HG03565 (cell line): ENCODE results near the gene NRXN2.

Experiments used
- ATAC-seq: cut with Tn5 transposase; IDR thresholded peaks from one replicate; pipeline ENCODE4 v1.9.1; 2021; ENCODE audit warnings: mild to moderate bottlenecking, moderate library complexity; ENCODE audit not compliant: unreplicated experiment

The NRXN2 gene

GRCh38 chr11:64723117-64723906, at the start of gene NRXN2:
NRXN2 (minus strand) TSS chr11:64723197; CDS start chr11:64713699, 9,498 bp downstream.
- ATAC-seq: no peak

DNA sequence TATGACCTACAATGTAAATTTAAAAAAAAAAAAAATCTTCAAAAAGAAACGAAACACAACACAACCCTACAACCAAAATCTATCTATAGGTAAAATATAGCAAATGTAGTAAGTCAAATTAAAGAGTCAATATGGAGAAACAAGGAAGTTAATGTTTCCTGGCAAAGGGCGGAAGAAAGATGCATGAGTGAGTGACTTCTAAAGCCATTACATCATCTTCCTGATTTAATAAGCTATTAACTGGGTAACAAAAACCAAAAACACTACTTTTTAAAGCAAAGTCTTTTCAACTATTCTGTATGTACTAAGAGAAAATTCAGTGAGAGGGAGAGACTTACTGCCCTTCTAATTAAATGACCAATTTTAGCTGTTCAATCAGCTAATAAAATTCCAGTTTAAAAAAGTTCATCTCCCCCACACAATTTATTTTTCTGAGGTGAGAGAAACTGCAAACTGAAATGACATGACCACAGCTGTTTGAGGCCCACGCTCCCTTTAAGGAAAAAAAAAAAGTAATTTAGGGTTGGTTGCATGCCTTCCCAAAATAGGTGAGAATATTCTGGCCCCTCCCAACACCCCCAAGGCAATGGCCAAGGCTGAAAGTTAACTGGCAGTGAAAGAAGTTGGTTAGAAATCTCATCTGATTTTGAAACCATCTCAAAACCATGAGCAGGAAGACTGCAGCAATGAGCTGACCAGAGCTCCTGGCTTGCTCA, 49.5 kb upstream of the NRXN2 start:
- no peak for ATAC-seq

DNA sequence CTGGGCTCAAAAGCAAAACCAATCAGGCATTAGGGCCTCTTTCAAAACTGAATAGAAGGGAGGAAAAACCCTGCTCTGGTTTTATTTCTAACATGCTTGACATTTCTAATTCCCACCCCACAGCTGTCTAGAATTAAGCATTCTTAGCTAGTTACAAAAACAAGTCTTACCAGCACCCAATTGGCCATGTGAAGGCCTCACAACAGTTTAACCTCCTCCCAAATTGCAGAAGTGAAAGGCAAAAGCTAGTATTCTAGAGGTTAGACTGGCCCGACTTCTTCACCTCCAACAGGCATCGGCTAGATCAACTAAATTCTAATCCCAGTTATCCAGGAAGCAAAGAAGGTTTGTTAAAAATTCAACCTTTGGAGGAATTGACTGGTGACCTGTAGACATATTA, 48.9 kb upstream of the NRXN2 start:
- ATAC-seq: no peak

GRCh38 chr11:64770120-64770519, 47.1 kb upstream of the NRXN2 start:
- no peak for ATAC-seq

GRCh38 chr11:64769283-64769682, 46.3 kb upstream of the NRXN2 start:
- ATAC-seq: no peak

DNA sequence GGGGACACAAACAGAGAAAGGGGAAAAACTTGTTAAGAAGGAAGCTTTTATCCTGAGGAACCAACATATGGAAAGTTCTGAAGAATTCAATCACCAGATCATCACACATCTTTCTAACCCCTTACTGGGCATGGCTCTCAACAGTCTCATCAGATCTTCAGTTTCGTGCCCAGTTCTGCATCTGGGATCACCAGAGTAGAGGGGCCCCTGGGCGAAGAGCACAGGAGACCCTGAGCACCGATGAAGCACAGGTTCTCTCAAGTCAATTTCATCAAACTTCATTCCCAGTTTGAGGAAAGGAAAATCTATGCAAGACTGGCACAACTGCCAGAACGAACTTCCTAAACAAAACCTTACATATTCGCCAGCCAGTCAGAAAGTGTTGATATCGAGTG, 45.3 kb upstream of the NRXN2 start:
- no peak for ATAC-seq

DNA sequence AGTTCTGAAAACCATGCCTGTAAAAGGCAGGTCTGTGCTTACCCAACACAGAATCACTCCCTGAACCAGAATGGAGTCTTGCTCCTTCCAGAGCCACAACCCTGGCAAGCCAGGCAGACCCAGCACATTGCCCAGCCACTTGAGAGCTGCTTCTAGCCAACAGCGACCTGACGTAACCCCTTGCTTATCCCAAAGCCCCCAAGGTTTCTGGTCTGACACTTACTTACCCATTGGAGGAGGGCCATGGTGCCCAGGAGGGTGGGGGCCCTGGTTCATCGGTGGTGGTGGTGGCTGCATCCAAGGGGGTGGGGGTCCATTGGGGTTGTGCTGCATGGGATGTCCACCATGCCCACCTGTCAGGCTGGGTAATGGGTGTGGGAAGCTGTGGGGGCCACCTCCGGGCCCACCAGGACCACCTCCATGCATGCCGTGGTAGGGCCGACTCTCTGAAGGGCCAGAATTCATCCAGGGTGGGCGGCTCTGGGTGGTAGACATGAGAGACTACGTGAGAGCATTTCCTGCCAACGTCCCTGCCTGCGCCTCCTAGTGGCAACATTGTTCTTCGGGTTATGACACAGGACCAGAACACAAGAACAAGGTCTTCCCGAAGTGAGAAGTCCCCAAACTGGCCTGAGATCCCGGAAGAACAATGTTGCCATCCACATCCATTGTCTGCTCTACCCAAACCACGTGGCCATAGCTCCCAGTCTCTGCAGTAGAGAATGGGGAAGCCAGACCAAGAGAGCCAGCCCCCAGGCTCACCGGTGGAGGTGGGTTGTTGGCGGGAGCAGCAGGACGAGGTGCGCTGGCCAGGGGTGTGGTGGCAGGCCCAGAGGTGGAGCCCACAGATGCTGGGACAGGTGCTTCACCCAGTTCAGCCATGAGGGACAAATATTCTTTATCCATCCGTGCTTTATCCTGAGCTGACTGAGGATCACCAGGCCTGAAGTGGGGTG, 44.6 kb upstream of the NRXN2 start:
- ATAC-seq: no peak

GRCh38 chr11:64766881-64767280, 43.9 kb upstream of the NRXN2 start:
- no peak for ATAC-seq

DNA sequence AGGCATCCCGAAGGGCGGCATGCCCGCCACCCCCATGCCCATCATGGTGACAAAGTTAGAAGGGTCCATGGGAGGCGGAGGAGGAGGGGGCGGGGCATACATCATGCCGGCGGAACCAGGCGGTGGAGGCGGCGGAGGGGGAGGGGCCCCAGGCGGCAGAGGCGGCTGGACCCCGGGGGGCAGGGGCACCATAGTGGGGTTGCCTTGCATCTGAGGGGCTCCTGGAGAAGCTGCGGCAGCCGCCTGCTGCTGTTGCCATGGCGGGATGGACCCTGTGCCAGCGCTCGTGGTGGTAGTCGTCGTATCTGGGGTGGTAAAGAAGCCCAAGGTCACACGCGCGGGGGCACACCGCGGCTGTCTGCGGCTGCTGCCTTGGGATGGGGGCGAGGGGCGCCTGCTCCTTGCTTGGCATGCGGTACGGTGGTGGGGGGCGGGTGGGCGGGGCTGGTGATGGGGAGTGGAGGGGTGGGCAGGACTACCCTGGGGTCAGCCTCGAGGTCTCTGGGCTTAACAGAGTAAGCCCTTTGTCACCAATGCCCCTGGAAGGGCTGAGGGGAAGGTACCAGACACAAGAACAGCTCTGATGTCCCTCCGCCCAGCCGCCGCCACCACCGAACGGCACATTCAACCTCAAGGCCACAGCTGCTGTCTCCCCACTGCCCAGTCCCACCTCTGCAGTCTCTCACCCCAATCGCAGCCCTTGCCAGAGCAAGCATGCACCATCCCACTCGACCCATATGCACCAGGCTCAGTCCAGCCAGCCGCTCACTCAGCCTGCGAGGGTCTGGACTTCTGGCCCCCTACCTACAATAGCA, 43.1 kb upstream of the NRXN2 start:
- ATAC-seq: no peak

- ATAC-seq: no peak
Observed at GRCh38 chr11:64765291-64765850, 42.4 kb upstream of the NRXN2 start.

DNA sequence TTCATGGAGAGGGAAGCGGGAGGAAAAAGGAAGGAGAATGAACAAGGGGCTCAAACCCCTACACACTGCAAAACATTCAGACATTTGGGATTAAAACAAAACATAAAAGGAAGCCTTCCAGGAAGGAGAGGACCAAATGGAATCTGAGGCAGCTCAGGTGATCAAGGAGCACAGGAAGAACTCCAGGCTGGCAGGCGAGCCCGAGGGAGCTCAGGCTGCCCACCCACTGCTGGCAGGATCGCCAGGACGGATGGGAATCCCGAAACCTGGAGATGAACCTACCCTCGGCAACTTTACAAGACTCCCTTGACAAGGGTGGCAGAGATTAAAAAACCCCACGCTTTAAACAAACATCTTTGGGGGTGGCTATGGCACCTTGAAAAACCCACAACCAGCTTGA, 41.8 kb upstream of the NRXN2 start:
- ATAC-seq: no peak

DNA sequence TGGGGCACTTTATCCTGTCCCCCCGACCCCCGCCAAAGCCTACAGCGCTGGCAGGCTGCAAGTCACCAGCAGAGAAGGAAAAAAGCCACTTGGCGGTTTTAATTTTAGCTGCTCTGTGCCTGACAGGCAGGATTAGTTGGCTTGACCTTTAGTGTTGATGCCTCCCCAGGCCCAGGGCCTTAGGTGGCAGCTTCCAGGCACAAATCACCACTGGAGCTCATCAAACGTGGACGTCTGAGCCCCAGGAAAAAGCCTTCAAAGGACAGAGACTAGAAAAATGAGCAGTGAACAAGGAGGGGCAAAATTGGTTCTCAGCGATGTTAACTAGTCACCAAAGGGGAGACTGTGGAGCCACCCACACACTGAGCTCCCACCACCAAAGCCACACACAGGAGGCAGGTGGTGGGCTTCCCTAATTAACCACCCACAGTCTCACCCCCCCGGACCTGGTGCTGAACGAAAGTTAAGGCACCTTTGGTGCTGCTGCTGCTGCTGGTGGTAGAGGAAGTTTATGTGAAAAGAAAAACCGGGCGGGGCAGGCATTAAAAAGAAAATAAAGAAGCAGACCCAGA, 41.1 kb upstream of the NRXN2 start:
- ATAC-seq: no peak

GRCh38 chr11:64763526-64764039, 40.6 kb upstream of the NRXN2 start:
- ATAC-seq: no peak

DNA sequence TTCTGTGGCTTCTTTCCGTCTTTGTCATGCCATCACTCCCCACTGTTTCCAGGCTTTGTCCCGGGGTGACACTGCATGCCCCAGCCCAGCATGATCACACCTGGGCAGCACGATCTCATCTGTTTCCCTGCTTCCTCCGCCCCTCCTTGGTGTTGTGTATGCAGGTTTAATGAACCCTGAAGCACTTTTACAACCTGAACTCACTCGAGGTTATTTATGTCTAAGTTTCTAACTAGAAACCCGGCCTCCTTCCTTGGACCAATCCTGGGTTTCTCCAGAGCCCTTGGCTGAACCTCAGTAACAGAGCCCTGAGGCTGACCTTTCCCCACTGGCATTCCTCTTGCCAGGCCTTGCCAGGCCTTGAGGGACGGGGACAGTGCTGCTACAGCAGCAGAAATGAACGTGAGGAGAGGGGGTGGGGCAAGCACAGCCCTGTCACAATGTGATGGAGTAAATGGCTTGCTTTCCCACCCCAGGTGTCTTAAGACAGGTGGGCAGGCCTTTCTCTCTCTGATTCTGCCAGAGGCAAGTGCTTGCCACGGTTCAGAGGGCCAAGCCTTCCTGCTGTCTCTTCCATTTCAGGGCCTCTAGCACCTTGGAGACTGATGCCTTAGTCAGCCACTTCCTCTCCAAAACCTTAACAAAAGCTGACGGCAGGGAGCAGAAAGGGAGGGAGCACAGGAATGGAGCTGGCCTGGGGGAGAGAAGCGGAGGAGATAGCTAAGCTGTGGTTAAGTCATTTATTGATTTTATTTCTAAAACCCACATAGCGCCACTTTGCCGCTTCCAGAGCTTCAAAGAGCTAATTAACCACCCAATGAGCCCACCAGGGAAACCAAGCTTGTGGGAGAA, 39.9 kb upstream of the NRXN2 start:
- ATAC-seq: no peak

- no peak for ATAC-seq
Observed at GRCh38 chr11:64762277-64762673, 39.3 kb upstream of the NRXN2 start.

DNA sequence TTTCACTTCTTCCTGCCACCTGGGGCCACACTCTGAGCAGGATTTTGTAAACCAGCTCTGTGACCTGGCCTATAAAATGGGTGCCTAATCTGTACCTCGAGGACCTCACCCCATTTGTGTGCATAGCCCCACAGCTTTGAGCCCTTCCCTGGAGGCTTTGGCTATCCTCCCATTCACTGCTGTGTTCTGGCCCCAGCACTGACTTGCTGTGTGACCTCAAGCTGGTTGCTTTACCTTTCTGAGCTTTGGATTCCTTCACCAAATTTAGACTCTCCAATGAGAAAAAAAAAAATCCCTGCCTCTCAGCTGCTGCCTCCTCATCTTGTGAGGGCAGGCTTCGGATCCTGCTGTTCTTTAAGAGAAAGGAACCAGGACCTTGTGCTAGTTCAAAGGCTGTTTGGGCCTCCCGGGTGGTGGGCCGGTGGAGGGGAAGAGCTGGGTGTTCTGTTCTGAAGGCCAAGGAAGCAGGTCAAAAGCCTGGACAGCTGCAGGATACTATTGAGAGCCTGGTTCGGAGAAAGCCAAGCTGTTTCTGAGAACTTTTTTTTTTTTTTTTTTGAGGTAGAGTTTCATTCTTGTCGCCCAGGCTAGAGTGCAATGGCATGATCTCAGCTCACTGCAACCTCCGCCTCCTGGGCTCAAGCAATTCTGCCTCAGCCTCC, 37.9 kb upstream of the NRXN2 start:
- no peak for ATAC-seq

GRCh38 chr11:64759722-64760719, 37.0 kb upstream of the NRXN2 start, which contains the start of gene PYGM:
PYGM (minus strand) TSS chr11:64759974; CDS start chr11:64759898, 76 bp downstream.
- ATAC-seq: no peak
